Measurements from ENCODE around the gene ARPIN.
"Not testable (repeated sequence)": the region's sequence is repeated elsewhere in the genome, so short reads cannot be mapped to it uniquely, and the experiment has no call there.

Gene ARPIN

GRCh38 chr15:89946681-89947299 lies 34.0 kb upstream of the ARPIN start:
- no peak for TF ChIP-seq CTCF (IDR thresholded peaks at IDR 0.05; ENCODE audit: low read depth, low read length)
- TF ChIP-seq POLR2A (IDR thresholded peaks at IDR 0.05; ENCODE audit: extremely low read depth, insufficient read length): no peak
- no peak for TF ChIP-seq MAX (IDR thresholded peaks at IDR 0.05; ENCODE audit: low read depth, low read length)
- no peak for TF ChIP-seq MYC (IDR thresholded peaks at IDR 0.05; ENCODE audit: low read depth, low read length)
- no peak overlapping the region for H3K4me3 ChIP-seq (ENCODE audit: low read depth, low read length)
- DNase-seq (ENCODE audit: low read depth): no peak

- not testable (repeated sequence) for H3K4me3 ChIP-seq (ENCODE audit: low read depth, low read length); DNase-seq (ENCODE audit: low read depth)
Measured at GRCh38 chr15:89943721-89944120, 31.0 kb upstream of the ARPIN start.

- no peak for TF ChIP-seq MAX (IDR thresholded peaks at IDR 0.05; ENCODE audit: low read depth, low read length)
- TF ChIP-seq POLR2A (IDR thresholded peaks at IDR 0.05; ENCODE audit: extremely low read depth, insufficient read length): no peak
- TF ChIP-seq MYC (IDR thresholded peaks at IDR 0.05; ENCODE audit: low read depth, low read length): no peak
- no peak overlapping the region for H3K4me3 ChIP-seq (ENCODE audit: low read depth, low read length)
- DNase-seq (ENCODE audit: low read depth): no peak
Measured at GRCh38 chr15:89939910-89940309, 27.2 kb upstream of the ARPIN start.

GRCh38 chr15:89939377-89939776 lies 26.6 kb upstream of the ARPIN start:
- H3K4me3 ChIP-seq (ENCODE audit: low read depth, low read length); DNase-seq (ENCODE audit: low read depth): not testable (repeated sequence)

GRCh38 chr15:89937365-89938350 lies 24.9 kb upstream of the ARPIN start:
- DNase-seq (ENCODE audit: low read depth): peak; percentile 55
- TF ChIP-seq POLR2A (IDR thresholded peaks at IDR 0.05; ENCODE audit: extremely low read depth, insufficient read length) (no peak), MYC (IDR thresholded peaks at IDR 0.05; ENCODE audit: low read depth, low read length) (no peak), CTCF (IDR thresholded peaks at IDR 0.05; ENCODE audit: low read depth, low read length) (no peak), MAX (IDR thresholded peaks at IDR 0.05; ENCODE audit: low read depth, low read length) (no peak)
- no peak overlapping the region for H3K4me3 ChIP-seq (ENCODE audit: low read depth, low read length)

GRCh38 chr15:89936786-89937265 lies 24.1 kb upstream of the ARPIN start:
- no peak overlapping the region for H3K4me3 ChIP-seq (ENCODE audit: low read depth, low read length)
- TF ChIP-seq CTCF (IDR thresholded peaks at IDR 0.05; ENCODE audit: low read depth, low read length) (no peak), POLR2A (IDR thresholded peaks at IDR 0.05; ENCODE audit: extremely low read depth, insufficient read length) (no peak), MYC (IDR thresholded peaks at IDR 0.05; ENCODE audit: low read depth, low read length) (no peak), MAX (IDR thresholded peaks at IDR 0.05; ENCODE audit: low read depth, low read length) (no peak)
- no peak for DNase-seq (ENCODE audit: low read depth)

GRCh38 chr15:89936051-89936785 lies 23.5 kb upstream of the ARPIN start:
- TF ChIP-seq POLR2A (IDR thresholded peaks at IDR 0.05; ENCODE audit: extremely low read depth, insufficient read length) (no peak), CTCF (IDR thresholded peaks at IDR 0.05; ENCODE audit: low read depth, low read length) (no peak), MAX (IDR thresholded peaks at IDR 0.05; ENCODE audit: low read depth, low read length) (no peak), MYC (IDR thresholded peaks at IDR 0.05; ENCODE audit: low read depth, low read length) (no peak)
- H3K4me3 ChIP-seq (ENCODE audit: low read depth, low read length): no peak overlapping the region
- DNase-seq (ENCODE audit: low read depth): peak; percentile 71

Measured in NB4 (cell line).